Hypothalamus (tissue), 51 donors: Measurements from ENCODE around the gene MLPH.
"Not testable (repeated sequence)": the region's sequence is repeated elsewhere in the genome, so short reads cannot be mapped to it uniquely, and the experiment has no call there.

Experiments
- DNase-seq, 51 donors: peaks; one replicate each; lab custom pipeline; 2025; lab: John Stamatoyannopoulos, UW

The MLPH gene

DNA sequence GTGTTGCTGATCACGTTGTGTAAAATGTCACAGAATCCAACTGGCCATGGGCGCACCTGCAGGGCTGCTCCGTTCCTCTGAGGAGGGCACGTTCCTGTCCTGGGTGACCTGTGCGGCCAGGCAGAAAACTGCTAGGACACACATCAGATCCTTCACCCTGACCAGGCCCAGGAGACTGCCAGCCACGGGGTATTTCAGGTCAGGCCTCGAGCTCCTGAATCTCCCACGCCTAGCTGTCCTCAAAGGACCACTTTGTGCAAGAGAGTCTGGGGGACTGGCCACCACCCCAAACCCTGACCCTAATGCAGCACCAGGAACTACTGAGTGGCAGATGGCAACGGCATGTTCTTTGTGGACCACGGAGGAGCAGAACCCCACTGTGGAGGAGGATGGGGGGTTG is 90.4 kb downstream of the MLPH start:
- no peak for DNase-seq

DNA sequence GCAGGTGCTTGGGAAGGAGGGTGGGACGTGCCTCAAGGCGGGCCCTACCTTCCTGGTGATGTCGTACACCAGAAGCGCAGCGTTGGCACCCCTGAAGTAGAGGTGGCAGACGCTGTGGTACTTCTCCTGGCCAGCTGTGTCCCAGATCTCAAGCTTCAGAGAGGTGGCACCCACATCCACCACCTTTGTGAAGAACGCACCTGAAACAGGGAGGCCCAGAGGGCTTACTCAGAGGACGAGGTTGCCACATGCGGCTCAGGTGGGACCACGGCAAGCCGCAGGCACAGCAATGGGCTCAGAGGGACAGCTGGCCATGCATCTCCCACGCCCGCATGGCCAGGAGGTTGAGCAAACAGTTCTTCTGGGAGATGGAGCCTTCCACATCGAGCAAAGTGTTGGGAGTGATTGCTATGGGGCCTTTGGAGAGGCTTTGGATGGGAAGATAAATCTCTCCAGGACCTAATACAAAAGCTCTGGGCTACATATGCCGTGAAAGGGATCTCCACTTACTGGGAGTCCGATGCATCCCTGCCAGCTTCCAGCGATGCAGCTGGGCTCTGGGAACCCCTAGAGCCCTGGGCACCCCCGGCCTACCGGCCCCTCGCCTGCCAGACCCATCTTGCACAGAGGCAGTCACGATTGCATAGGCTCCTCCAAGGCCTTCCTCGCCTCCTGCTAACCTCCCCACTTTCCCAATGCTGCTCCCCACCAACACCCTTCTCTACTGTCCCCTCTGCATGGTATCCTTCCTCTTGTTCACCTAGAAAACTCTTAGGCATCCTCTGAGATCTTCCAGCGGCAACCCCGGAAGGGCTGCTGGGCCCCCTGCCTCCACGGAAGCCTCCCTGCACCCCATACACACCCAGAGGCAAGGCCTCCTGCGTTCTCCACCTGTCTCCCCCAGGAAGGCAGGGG is 91.2 kb downstream of the MLPH start:
- DNase-seq = no peak

DNA sequence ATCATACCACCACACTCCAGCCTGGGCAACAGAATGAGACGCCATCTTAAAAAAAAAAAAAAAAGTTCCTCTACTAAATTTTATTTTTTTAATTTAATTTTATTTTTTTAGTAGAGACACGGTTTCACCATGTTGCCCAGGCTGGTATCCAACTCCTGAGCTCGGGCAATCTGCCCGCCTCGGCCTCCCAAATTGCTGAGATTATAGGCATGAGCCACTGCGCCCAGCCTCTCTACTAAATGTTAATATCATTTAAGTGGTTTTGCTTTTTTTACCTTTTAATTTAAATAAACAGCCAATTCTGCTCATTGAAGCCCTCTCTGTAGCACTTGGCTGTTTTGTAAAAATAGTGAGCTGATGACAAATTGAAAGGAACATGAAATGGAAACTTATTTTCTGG is 94.3 kb downstream of the MLPH start:
- DNase-seq = no peak

DNA sequence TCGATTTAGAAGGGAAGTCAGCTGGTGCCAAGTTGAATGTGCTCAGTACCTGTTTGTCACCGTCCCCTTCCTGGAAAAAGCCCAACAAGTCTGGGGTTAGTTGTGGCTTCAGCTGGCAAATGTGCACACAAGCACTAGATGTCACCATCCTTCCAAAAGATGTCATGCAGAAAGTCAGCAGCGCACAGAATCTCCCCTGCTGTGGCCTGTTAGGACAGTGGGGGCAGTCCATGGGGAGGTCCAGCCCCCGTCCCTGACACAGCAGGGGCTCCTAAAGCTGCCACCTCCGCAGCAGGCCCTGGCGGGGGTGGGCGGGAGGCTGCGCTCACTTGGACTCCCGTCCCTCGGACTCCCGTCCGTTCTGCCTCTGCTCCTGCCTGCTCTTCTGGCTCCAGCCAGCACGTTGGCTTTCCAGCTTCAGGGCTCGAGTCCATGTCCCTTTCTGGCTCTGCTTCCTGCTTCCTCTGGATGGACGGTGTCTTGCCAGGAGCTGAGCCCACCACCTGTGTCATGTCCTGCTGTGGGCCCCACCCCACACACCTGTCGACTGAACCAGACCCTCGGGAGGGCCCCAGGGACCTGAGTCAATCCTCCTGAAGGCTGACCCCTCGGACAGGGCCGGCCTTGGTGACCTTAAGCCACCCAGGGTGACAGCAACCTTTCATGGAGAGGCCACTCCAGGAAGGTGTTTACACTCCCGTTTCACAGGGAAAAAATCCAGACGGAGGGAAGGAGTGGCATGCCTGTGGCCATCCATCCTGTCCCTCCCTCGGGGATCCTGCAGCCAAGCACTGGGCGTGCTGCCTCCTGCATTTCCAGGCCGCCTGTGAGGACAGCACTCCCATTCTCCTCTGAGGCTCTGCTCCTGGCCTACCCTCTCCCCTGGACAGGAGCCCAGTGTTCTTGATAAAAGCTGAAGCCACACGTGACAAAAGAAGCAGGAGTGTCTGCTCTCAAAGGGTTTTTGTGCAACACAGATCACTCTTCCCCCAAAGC is 95.0 kb downstream of the MLPH start:
- DNase-seq = peak in 30 of 51 donors; percentile 7 to 58 (median 36)

DNA sequence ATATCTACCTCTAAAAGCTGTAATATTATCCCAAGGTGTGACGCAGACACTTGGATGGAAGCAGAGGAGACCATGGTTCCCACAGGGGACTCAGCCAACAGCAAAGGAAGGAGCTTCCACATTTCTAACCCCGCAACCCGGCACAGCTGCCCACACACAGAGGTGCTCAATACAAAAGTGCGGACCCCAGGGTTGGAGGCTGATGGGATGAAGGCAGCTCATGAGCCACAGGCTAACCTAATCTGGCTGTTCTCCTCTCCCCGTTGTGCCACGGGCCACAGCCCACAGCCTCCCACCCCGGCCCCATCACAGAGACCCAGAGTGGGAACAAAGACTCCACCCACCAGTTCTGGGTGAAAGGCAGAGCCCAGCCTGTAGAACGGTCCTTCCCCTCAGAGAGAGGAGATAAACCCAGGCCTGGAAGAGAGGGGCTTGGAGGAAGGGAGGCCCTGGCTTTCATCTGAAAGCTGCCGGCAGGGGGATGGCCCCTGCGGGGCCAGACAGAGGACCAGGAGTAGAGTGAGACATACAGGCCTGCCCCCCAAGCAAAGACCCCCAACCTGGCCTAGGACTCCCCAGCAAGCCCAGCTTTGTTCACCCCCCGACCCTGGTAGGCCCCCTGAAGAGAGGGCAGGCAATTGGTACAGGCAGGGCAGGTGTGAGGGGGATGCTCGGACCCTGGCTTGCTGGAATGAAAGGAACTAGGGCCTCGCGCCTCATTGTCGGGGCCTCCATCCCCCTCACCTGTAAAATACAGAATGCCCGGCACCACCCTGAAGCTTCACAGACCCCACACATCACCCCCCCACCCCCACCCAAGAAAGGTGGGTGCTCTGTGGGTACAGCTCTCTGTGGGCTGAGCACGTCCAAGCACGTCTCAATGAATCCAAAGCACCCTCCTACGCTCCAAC is 96.6 kb downstream of the MLPH start:
- DNase-seq = no peak

DNA sequence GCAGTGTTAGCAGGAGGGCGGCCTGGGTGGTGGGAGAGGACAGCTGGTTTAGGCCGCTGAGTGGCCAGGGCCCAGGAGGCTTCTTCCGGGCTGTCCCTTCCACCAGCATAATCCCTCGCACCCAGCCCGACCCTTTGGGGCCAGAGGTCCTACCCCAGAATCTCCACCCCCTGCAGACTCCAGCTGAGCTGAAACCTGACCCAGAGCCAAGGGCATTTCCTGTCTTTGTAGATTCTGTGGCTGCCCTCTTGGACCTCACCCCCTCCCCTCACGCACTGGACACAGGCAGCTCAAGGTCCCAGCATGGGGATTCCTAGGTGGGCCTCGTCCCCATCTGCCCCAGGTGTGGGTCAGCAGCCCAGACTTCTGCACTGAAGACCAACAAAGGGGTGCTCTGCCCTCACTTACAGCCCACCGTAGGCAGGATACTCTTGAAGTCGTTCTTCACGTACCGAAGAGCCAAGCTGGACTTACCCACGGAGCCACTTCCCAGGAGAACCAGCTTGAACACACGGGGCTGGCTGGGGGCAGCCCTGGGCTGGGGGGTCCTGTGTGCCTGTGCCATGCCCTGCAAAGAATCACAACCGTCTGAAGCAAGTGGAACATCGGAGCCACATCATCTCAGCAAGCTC is 98.7 kb downstream of the MLPH start:
- no peak for DNase-seq

DNA sequence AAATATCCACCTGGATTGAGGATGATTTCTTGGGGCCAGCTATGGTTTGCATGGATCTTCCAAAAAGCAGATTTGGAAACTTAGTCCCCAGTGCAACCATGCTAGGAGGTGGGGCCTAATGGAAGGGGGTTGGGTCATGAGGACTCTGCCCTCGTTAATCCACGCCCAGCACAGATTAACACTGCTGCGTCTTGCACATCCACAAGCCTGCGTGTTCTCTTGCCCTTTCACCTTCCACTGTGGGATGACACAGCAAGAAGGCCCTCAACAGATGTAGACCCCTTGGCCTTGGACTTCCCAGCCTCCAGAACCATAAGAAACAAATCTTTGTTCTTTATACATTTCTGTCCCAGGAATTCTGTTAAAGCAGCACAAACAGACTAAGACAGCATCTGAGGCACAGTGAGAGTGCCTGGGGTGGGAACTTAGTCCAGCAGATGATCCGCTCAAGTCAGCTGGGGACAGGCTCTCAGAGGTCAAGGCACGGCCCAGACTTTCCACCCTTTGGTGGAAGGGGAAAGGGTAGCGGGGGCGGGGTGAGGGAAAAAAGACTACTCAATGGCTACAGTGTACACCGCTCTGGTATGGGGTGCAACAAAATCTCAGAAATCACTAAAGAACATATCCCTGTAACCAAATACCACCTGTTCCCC is 101.1 kb downstream of the MLPH start:
- no peak for DNase-seq

DNA sequence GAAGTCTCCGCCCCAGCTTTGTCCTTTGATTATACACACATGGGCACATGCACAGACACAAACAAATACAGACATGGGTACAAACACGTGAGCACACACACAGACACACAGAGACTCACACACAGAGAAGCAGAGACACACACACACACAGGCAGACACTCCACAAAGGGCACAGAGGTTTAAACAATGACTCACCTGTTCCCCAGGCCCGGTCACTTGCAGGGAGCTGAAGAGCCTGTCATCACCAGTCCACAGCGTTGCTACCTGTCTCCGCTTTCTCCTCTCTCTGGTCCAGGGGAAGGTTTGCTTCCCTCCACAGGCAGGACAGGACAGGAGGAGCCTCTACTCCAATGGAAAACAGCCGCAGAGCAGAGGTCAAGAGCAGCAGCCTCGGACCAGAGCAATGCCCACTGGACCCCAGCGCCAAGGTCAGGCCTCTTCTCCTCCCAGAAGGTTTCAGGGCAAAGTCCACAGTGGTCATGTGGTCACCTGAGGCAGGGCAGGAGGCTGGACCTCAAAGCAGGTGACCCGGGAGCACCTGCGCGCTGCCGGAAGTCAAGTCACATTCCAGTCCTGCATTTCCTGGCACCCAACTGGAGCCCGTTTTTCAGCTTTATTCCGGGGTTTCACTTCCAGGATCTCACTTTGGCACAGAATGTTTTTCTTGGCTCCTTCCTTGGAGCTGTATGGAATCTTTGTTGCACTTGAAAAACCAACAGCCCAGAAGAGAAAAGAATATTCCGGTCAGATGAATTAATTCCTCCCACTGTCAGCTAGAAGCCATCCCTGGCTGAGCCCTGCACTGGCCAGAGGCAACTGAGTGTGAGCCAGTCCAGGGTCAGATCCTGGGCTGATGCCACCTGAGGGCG is 103.5 kb downstream of the MLPH start, which contains the start of gene RAB17:
RAB17 (minus strand) TSS at position 463 of the 869 bp plus-strand sequence. CDS start 4,580 bp downstream, outside the sequence.
- no peak for DNase-seq

DNA sequence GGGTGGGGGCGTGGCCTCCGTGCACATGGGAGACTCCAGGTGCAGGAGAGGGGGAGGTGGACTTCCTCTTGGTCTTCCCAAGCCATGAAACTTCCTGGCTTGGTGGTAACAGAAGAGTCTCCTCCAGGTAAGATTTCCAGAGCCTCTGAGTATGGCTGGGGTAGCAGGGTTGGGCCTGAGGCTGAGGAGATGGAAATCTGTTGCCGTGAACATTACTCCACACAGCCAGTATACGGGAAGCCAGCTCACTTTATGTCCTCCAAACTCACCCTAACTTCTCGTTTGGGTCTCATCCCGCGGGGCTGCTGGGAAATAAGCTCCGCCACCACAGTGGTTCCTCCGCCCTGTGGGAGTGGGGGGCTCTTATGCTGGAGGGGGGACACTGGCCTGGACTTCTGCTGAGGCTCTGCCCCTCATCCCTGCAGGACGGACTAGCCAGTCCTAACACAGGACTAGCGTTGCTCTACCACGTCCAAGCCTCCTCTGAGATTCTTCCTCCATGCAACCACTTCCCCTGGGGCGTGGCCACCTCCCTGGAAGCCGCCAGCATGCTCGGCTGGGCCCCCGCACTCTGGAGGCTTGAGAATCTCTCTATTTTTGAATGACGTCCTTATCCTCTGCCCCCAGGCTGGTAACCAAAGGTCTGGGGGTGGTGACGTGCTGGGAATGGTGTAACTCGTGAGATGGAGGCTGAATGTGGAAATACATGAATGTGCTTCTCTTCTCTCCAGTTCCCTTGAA is 104.3 kb downstream of the MLPH start:
- peak in 1 of 51 donors; percentile 7 for DNase-seq

DNA sequence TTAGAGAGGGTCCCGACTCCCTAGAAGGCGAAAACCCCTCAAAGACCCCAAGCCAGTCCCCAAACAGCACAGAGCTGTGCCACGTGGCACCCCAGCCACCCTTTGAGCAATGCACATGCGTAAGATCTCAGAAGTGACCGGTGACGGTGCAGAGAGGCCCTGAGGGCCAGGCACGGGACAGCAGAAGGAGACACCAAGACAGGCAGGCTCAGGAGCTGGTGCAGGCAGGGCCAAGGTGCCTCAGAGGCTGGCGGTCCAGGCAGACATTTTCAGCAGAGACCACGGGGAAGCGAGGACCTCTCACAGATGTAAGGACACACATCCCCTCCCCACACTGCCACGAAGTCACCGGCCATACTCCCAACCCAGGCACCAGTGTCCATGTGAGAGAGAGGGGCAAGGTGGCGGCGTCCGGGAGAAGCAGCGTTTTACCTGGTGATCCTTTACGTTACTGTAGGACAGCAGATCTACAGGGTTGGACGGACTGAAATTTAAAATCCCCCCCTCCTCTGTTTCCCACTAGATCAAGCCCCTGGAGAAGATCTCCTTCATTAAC is 105.5 kb downstream of the MLPH start:
- DNase-seq = no peak

DNA sequence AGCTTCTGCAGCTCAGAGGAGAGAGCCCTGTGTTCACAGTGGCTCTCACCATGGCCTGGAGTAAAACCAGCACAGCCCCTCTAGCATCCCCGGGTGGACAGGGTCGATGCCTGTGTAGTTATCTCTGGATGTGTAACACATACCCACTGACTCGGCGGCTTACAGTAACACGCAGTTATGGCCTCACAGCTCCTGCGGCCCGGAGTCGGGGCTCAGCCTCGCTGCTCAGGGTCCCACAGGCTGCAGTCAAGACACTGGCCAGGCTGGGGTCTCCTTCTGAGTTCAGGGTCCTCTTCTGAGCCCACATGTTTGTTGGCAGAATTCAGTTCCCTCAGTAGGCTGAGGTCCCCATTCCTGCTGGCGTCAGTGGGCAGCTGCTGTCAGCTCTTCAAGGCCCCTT is 106.0 kb downstream of the MLPH start:
- DNase-seq = no peak

DNA sequence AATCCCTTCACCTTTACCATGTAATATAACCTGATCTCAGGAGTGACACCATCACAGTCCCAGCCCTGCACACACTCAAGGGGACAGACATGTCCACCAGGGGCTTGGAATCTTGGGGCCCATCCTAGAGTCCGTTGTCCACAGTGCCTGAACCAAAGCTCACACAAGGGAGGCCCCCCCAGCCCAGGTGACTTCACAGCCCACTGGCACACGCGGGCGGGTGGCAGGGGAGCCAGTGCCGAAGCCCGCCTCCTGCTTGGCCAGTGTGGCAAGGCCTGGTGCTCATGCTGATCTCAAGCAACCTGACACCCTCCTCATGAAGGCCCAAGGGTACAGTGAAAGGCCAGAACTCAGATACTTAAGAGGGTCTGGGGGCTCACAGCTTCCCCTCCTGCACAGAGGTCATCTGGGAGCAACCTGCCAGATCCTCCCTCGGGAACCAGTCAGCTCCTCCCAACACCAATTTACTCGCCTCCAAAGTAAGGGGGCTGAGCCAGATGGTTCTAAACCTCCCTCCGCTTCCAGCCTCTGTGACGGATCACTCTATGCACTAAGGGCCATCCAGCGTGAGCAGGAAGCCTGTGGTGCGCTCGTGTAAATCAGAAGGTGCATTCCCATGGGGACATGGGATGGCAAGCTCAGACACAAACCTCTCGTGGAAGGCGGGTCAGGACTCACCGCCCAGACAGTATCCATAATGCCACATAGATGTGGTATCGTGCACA is 106.7 kb downstream of the MLPH start:
- DNase-seq = no peak

DNA sequence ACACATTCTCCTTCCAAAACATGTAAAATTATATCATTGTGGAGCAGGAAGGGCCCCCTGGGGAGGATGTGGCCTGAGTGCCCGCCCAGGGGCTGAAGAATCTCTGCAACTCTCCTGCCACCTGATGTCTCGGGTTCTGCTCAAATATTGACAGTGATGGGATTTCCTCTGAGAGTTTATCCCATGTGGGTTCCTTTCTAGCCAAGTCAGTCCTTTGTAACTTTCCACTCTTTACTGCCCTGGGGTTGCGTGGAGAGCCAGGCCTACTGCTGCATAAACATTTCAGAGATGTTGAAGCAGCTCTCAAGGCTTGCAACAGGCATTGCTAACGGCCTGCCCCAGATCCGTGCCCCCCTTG is 107.4 kb downstream of the MLPH start:
- DNase-seq = no peak

DNA sequence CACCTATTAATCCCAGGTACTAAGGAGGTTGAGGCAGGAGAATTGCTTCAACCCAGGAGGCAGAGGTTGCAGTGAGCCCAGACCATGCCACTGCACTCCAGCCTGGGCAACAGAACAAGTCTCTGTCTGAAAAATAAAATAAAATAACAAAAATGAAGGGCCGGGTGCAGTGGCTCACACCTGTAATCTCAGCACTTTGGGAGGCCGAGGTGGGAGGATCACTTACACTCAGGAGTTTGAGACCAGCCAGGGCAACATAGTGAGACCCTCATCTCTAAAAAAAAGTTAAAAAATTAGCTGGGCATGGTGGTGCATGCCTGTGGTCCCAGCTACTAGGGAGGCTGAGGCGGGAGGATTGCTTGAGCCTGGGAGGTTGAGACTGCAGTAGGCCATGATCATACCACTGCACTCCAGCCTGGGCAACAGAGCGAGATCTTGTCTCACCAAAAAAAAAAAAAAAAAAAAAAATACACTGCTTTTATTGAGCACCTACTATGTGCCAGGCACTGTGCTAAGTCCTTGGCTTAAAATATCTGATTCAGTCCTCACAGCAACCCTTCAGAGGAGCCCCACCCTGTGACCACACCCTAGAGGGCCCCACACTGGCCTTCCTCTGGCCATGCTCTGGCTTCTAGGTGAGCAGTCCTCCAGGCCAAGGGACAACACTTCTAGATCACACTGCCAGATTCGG is 108.9 kb downstream of the MLPH start:
- DNase-seq = not testable (repeated sequence)

DNA sequence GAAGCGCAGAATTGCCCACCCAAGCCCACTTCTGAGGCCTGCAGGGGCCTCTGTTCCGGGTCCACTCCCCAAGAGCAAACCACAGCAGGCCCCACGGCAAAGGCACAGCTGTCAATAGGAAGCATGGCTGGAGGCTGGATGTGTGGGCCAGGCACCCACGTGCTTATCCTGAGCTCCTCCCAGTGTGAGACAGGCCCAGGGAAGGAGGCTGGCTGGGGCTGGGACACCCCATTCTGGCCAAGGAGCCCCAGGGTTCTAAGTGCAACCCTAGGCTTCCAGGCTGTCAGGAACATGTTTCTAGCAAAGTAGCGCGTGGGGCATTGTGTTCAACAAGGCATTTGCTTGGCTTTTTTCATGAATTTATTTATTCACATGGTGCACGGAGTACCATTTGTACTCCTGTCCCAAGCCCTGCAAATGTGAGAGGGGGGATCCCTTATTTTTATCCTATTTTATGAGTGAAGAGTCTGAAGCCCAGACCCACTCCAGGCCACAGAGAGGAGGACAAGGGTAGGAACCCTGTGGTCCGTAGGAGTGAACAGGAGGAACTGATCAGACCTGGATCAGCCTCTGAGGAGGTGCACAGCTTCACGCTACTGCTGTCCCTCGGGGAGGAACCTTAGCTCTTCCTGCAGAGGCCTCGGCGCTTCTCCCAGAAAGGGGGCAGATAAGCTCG is 109.6 kb downstream of the MLPH start:
- DNase-seq = no peak
